Stimulated activated naive CD4-positive, alpha-beta T cell treated with Interleukin-2 at 50 U/mL for 16 hours (primary cell): Measurements from ENCODE around the gene MCMBP.

Source experiments
- DNase-seq: peaks from one replicate; lab custom pipeline; 2025; lab: John Stamatoyannopoulos, UW

Gene MCMBP

DNA sequence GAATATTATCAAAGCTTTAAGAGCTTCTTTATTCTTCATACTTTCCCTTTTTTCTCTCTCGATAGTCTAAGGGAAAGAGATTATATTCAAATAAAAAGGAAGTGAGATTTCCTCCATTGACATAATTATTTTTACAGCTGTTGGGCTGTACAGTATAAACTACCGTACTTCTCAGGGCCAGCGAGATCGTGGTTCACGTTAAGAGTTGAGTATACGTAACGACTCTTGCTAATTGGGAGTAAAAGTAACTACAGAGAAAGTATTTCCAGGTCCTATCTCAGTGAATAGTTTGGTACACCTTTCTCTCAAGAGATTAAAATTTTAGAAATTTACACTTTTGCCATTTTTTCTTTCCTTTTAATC is 89.0 kb downstream of the MCMBP start:
- no peak for DNase-seq

DNA sequence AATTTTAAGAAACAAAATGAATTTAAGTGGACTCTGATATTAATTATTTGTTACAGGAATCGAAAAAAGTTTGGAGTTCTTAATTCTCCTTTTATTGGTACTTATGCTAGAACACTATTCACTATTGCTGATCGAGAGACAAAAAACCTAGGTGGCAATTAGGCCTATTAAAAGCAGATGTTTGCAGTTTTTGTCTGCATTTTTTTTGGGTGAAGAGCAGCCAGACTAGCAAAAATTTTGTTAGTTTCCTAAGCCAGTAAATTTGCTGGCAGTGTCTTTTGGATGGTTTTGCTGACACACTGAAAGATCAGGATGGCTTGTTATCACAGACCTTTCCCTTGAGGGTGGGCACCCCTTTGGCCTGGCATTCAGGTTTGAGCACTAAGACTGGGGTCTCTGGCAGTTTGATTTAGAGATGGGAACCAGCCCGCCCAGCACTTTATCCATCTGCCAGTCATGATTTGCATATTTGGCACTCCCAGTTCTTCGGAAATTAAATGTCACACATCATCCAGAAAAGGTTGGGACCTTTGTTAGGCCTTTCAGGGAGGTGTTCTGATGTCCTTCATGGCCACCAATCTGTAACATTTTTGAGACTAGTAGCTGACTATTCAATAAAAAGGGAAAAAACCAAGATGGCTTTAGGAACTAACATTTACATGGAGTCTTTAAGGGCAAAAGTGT is 89.5 kb downstream of the MCMBP start:
- DNase-seq: no peak

DNA sequence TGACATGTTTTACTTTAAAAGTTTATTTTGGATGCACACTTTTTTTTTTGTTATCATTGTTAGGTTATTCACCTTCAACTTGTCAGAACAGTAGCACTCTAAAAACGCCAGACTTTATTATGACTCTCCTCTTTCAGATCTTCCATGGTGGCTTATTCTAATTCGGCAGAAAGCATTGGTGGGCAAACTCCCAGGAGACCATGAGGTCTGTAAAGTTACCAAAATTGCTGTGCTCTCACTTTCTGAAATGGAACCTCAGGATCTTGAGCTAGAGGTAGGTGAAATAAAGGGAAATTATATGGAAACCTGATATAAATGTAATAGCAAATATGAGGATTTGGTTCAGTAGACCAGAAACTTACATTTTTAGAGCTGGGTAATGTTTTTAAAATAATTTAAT is 91.1 kb downstream of the MCMBP start:
- no peak for DNase-seq

DNA sequence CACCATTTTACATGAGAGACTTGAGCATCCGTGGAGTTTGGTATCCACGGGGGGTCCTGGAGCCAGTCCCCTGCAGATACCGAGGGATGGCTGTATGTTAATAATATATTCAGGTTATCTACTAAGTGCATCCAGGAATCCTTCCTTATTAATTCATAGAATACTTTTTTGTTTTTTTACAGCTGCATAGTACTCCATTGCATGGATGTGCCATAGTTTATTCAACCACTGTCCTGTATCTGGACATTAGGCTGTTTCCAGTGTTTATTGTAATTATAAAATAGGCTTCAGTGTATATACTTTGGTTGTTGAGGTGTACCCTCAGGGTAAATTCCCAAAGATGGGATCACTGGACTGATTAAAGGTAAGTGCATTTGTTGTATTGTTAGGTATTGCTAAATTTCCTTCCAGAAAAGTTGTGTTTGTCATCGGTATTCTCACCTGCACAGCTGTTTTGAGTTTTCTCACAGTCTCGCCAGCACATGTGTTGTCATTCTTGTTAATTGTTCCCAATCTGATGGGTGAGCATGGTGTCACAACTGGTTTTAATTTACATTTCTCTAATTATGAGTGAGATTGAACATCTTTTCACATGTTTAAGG is 91.7 kb downstream of the MCMBP start:
- DNase-seq: no peak
